AG04450 (cell line): ENCODE results near the gene KIF6. TPM values are rescaled to one million over a fixed set of nuclear protein-coding genes. Genes with fewer than 3 reads are reported as not detected.
"Not testable (repeated sequence)": the region's sequence is repeated elsewhere in the genome, so short reads cannot be mapped to it uniquely, and the experiment has no call there.

Experiments
- CTCF ChIA-PET: fragments of 300-600, 350-600 bp; formaldehyde crosslinking; extraction: SDS; loops from one replicate; lab custom pipeline; 2022; ENCODE audit warnings: antibody characterized with exemption, inconsistent platforms; lab: Charles Lee
- POLR2A ChIA-PET: fragments of 350-600 bp; formaldehyde crosslinking; extraction: SDS; loops from one replicate; lab custom pipeline; 2021; ENCODE audit warnings: antibody characterized with exemption, inconsistent platforms; lab: Yijun Ruan, JAX
- DNase-seq: peaks from one replicate; pipeline ENCODE4 v3.0.0-alpha.2; 2011; ENCODE audit warnings: low read depth, low spot score
- H3K27ac ChIP-seq: one replicate; pipeline ENCODE4 v1.5.1; 2012; ENCODE audit warnings: low read depth, low read length, control low read depth
- H3K27me3 ChIP-seq: one replicate; pipeline ENCODE4 v1.6.0; 2012; ENCODE audit warnings: low read length; ENCODE audit not compliant: control insufficient read depth, insufficient read depth
- H3K4me3 ChIP-seq: 2 replicates; pipeline ENCODE4 v1.5.1; 2011; ENCODE audit warnings: mild to moderate bottlenecking, low read depth, low read length, control low read depth
- H3K9me3 ChIP-seq: 2 replicates; pipeline ENCODE4 v1.5.1; 2012; ENCODE audit warnings: low read length; ENCODE audit not compliant: control insufficient read depth, insufficient read depth
- CTCF ChIP-seq: IDR thresholded peaks from 2 replicates; pipeline ENCODE4 v1.5.1; 2011; ENCODE audit warnings: low read depth, low read length, control low read depth, inconsistent platforms
- polyA plus RNA-seq: library from polyadenylated mRNA; depleted of rRNA; stranded (reverse); fragments of >200 nt; gene quantifications from 2 replicates; pipeline ENCODE4 v1.2.3, GENCODE V29; 2011

Gene KIF6
- polyA plus RNA-seq, 1 experiment = 0.02 TPM

GRCh38 chr6:39733704-39734103 lies 8.5 kb upstream of the KIF6 start:
- CTCF ChIA-PET = no interaction called here
- Histone ChIP-seq H3K27ac (no peak overlapping the region), H3K27me3 (no peaks in the 10 kb centered on the region), H3K9me3 (no peaks in the 10 kb centered on the region), H3K4me3 (no peak overlapping the region)
- no peak for TF ChIP-seq CTCF
- no peak for DNase-seq
- POLR2A ChIA-PET = no interaction called here

GRCh38 chr6:39731565-39731964 lies 6.4 kb upstream of the KIF6 start:
- H3K9me3 ChIP-seq = no peaks in the 10 kb centered on the region

GRCh38 chr6:39729945-39730344 lies 4.7 kb upstream of the KIF6 start:
- TF ChIP-seq CTCF = no peak
- ChIA-PET CTCF (no interaction called here), POLR2A (no interaction called here)
- Histone ChIP-seq H3K27ac (no peak overlapping the region), H3K27me3 (no peaks in the 10 kb centered on the region), H3K9me3 (no peaks in the 10 kb centered on the region; the same call in 1 of the 2 replicates), H3K4me3 (no peak overlapping the region)
- no peak for DNase-seq

More at GRCh38 chr6:39731565-39731964, 6.4 kb upstream of the KIF6 start:
- ChIA-PET POLR2A (no interaction called here), CTCF (no interaction called here)
- Histone ChIP-seq H3K27ac (no peak overlapping the region), H3K27me3 (no peaks in the 10 kb centered on the region), H3K4me3 (no peak overlapping the region)
- no peak for DNase-seq
- TF ChIP-seq CTCF = no peak

GRCh38 chr6:39725632-39725997 lies 407 bp upstream of the KIF6 start:
- Histone ChIP-seq H3K27ac (no peak overlapping the region), H3K9me3 (no peaks in the 10 kb centered on the region; the same call in 1 of the 2 replicates), H3K27me3 (no peaks in the 10 kb centered on the region), H3K4me3 (peak overlapping the region; percentile 72)
- ChIA-PET POLR2A (no interaction called here), CTCF (no interaction called here)
- no peak for TF ChIP-seq CTCF
- no peak for DNase-seq

- H3K27me3 ChIP-seq, H3K9me3 ChIP-seq, DNase-seq, POLR2A ChIA-PET, H3K4me3 ChIP-seq, CTCF ChIA-PET, H3K27ac ChIP-seq: not testable (repeated sequence)
Measured at GRCh38 chr6:39723350-39723749, 1.9 kb downstream of the KIF6 start.

GRCh38 chr6:39714802-39715201 lies 10.4 kb downstream of the KIF6 start:
- H3K4me3 ChIP-seq = no peak overlapping the region
- ChIA-PET POLR2A (no interaction called here), CTCF (no interaction called here)
- no peak for TF ChIP-seq CTCF
- H3K27me3 ChIP-seq = no peaks in the 10 kb centered on the region
- no peak for DNase-seq
- H3K9me3 ChIP-seq = no peaks in the 10 kb centered on the region
- no peak overlapping the region for H3K27ac ChIP-seq
